Esophagus squamous epithelium (tissue), 4 donors: ENCODE results near the gene PCP4.

Experiments used
- CTCF ChIP-seq, 6 experiments: fragments of 450-650 bp in 4 of 6; fragments of 200-600 bp in 2 of 6; sonication (generic) in 2 of 6; IDR thresholded peaks; one replicate each; pipeline ENCODE4 v1.5.1; 2016 to 2019; ENCODE audit warnings: antibody characterized with exemption in 6 of 6, mild to moderate bottlenecking in 4 of 6, moderate library complexity in 4 of 6
- POLR2A ChIP-seq, 4 donors: fragments of 450-650 bp; IDR thresholded peaks; one replicate each; pipeline ENCODE4 v1.6.1; 2017; ENCODE audit warnings: antibody characterized with exemption in 4 of 4, mild to moderate bottlenecking in 4 of 4, moderate library complexity in 3 of 4

GRCh38 chr21:39843916-39844315, 23.3 kb upstream of the PCP4 start:
- TF ChIP-seq CTCF (IDR thresholded peaks at IDR 0.05) (no peak), POLR2A (IDR thresholded peaks at IDR 0.05) (no peak)
